ENCODE data around the gene MARF1.

- no peak for TF ChIP-seq CTCF (IDR thresholded peaks at IDR 0.05)
- TF ChIP-seq EZH2phosphoT487 (IDR thresholded peaks at IDR 0.05) = no peak
- no peak for TF ChIP-seq EZH2 (IDR thresholded peaks at IDR 0.05)
Observed at GRCh38 chr16:15587152-15587825, 55.7 kb downstream of the MARF1 start.

All from neural progenitor cell (in vitro differentiated cells).